GM12892 (cell line): ENCODE data around the gene TRPC4AP.

Source experiments
- POLR2A ChIP-seq: IDR thresholded peaks from 2 replicates; pipeline ENCODE4 v1.6.1; 2011; ENCODE audit warnings: low read depth, low read length, control low read depth
- POLR2AphosphoS5 ChIP-seq: IDR thresholded peaks from 2 replicates; pipeline ENCODE4 v1.6.1; 2011; ENCODE audit warnings: low read depth, low read length, control low read depth
- TAF1 ChIP-seq: IDR thresholded peaks from 2 replicates; pipeline ENCODE4 v1.6.1; 2011; ENCODE audit warnings: low read depth, mild to moderate bottlenecking, control low read depth, low read length, borderline replicate concordance

DNA sequence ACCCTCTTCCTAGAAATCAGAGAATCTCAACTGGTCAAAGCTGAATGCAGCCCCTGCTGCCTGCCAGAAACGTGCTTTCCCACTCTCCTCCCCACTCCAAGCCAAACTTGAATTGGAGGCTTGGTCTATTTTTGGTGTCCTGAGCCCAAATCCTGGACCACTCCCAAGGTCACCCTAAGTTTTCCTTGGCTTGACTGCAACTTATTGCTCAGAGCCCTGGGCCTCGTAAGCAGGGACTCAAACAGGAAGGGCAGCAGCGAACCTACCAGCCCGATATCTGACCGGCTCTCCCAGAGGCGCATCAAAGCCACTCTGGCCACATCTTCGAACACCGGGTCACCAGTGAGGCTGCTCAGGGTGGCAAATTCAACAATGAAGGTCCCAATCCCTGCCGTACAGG is 41.9 kb upstream of the TRPC4AP start:
- TF ChIP-seq POLR2A (no peak), POLR2AphosphoS5 (no peak), TAF1 (no peak)
